KMS-11 (cell line): ENCODE data around the gene ENPP1.

Experiments used
- H2AFZ ChIP-seq: fragments of 200-600 bp; sonication (generic); 2 replicates; pipeline ENCODE4 v1.6.1; 2016; ENCODE audit warnings: antibody characterized with exemption, mixed run types, low read depth
- H3K27ac ChIP-seq: fragments of 200-600 bp; sonication (generic); 2 replicates; pipeline ENCODE4 v1.6.1; 2016; ENCODE audit warnings: mild to moderate bottlenecking, mixed run types
- H3K27me3 ChIP-seq: fragments of 200-600 bp; sonication (generic); 2 replicates; pipeline ENCODE4 v1.6.1; 2017; ENCODE audit warnings: mild to moderate bottlenecking, low read depth, mixed run types, moderate library complexity; ENCODE audit not compliant: insufficient read depth
- H3K36me3 ChIP-seq: fragments of 200-600 bp; sonication (generic); 2 replicates; pipeline ENCODE4 v1.6.1; 2017; ENCODE audit warnings: mild to moderate bottlenecking, mixed run types; ENCODE audit not compliant: insufficient read depth
- H3K4me1 ChIP-seq: fragments of 200-600 bp; sonication (generic); 2 replicates; pipeline ENCODE4 v1.6.1; 2016; ENCODE audit warnings: mild to moderate bottlenecking, low read depth, mixed run types; ENCODE audit not compliant: poor library complexity, severe bottlenecking
- H3K4me2 ChIP-seq: fragments of 200-600 bp; sonication (generic); 2 replicates; pipeline ENCODE4 v1.7.0; 2016; ENCODE audit warnings: mild to moderate bottlenecking, mixed run types
- H3K4me3 ChIP-seq: fragments of 200-600 bp; sonication (generic); IDR thresholded peaks from 2 replicates; pipeline ENCODE4 v1.6.1; 2017; ENCODE audit warnings: low read depth, low read length, mixed read lengths; ENCODE audit not compliant: insufficient read depth
- H3K79me2 ChIP-seq: fragments of 200-600 bp; sonication (generic); 2 replicates; pipeline ENCODE4 v1.6.1; 2016; ENCODE audit warnings: low read depth, mixed run types; ENCODE audit not compliant: insufficient read depth
- H3K9ac ChIP-seq: fragments of 200-600 bp; sonication (generic); 2 replicates; pipeline ENCODE4 v1.6.1; 2016; ENCODE audit warnings: mild to moderate bottlenecking, mixed run types
- H4K20me1 ChIP-seq: fragments of 200-600 bp; sonication (generic); 2 replicates; pipeline ENCODE4 v1.6.1; 2016; ENCODE audit warnings: mild to moderate bottlenecking, mixed run types; ENCODE audit not compliant: insufficient read depth
- CTCF ChIP-seq: fragments of 200-600 bp; sonication (generic); conservative IDR thresholded peaks from 2 replicates; pipeline ENCODE4 v1.6.1; 2017; ENCODE audit warnings: low read depth, mild to moderate bottlenecking, antibody characterized with exemption, low read length, moderate library complexity, mixed read lengths

The ENPP1 gene

DNA sequence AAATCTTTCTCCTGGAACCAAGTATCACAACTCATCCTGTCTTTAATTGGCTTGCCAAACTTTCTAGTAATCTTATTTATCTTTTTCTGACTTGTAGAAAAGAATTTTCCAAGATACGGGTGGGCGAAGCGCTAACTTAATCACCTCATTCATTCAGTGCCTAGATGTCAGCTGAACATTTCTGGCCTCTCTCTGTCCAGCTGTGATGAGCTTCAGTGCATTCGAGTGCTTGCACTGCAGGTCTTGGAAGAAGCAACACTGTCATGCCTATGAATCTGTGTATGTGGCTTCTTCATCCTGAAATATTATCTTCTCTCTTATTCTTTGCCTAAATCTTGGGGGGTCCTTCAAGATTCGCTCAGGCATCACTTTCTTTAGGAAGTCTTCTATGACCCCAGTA lies 16.3 kb upstream of the ENPP1 start:
- Histone ChIP-seq H3K4me2 (no peak overlapping the region), H3K27me3 (no peaks in the 10 kb centered on the region), H3K4me3 (no peak overlapping the region), H3K27ac (no peak overlapping the region), H2AFZ (no peak overlapping the region), H3K36me3 (no peaks in the 10 kb centered on the region), H3K9ac (no peak overlapping the region), H3K79me2 (no peaks in the 10 kb centered on the region), H3K4me1 (no peaks in the 10 kb centered on the region), H4K20me1 (no peaks in the 10 kb centered on the region)
- TF ChIP-seq CTCF: no peak

DNA sequence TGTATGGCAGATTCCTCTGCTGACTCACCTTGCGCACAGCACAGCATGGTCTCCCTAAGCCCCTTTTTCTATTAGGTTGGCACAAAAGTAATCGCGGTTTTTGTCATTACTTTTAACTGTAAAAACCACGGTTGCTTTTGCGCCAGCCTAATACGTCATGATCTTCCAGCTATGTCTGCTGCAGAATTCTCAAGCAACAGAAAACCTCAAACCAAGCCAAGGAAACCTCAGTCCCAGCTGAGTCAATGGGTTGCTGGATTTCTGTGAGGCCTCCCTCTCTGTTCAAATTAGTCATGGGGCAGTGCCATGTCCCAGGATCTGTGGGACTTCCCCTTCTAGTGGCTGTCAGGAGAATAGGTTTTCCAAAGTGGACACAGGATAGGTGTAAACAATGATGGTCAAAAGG lies 15.7 kb upstream of the ENPP1 start:
- H4K20me1 ChIP-seq: no peaks in the 10 kb centered on the region
- H3K9ac ChIP-seq: no peak overlapping the region
- no peaks in the 10 kb centered on the region for H3K4me1 ChIP-seq
- TF ChIP-seq CTCF: no peak
- H2AFZ ChIP-seq: no peak overlapping the region
- no peaks in the 10 kb centered on the region for H3K36me3 ChIP-seq
- H3K27ac ChIP-seq: no peak overlapping the region
- no peaks in the 10 kb centered on the region for H3K79me2 ChIP-seq
- H3K4me2 ChIP-seq: no peak overlapping the region
- H3K27me3 ChIP-seq: no peaks in the 10 kb centered on the region
- no peak overlapping the region for H3K4me3 ChIP-seq

- H3K36me3 ChIP-seq: no peaks in the 10 kb centered on the region
- H3K27ac ChIP-seq: no peak overlapping the region
- TF ChIP-seq CTCF: no peak
- H3K4me3 ChIP-seq: no peak overlapping the region
- no peaks in the 10 kb centered on the region for H4K20me1 ChIP-seq
- H3K27me3 ChIP-seq: no peaks in the 10 kb centered on the region
- H3K9ac ChIP-seq: no peak overlapping the region
- H3K4me2 ChIP-seq: no peak overlapping the region
- H2AFZ ChIP-seq: no peak overlapping the region
- H3K4me1 ChIP-seq: no peaks in the 10 kb centered on the region
- no peaks in the 10 kb centered on the region for H3K79me2 ChIP-seq
These were observed 12.5 kb upstream of the ENPP1 start for GRCh38 chr6:131795366-131795765.

GRCh38 chr6:131802347-131802746 lies 5.5 kb upstream of the ENPP1 start:
- no peak overlapping the region for H2AFZ ChIP-seq
- H3K4me1 ChIP-seq: peaks cover 6% of the 10 kb centered on the region
- H3K4me3 ChIP-seq: no peak overlapping the region
- H4K20me1 ChIP-seq: no peaks in the 10 kb centered on the region
- H3K4me2 ChIP-seq: no peak overlapping the region
- no peaks in the 10 kb centered on the region for H3K27me3 ChIP-seq
- no peak overlapping the region for H3K9ac ChIP-seq
- H3K79me2 ChIP-seq: no peaks in the 10 kb centered on the region
- H3K36me3 ChIP-seq: no peaks in the 10 kb centered on the region
- no peak for TF ChIP-seq CTCF
- H3K27ac ChIP-seq: no peak overlapping the region
